Measurements from ENCODE around the gene NOS3.

DNA sequence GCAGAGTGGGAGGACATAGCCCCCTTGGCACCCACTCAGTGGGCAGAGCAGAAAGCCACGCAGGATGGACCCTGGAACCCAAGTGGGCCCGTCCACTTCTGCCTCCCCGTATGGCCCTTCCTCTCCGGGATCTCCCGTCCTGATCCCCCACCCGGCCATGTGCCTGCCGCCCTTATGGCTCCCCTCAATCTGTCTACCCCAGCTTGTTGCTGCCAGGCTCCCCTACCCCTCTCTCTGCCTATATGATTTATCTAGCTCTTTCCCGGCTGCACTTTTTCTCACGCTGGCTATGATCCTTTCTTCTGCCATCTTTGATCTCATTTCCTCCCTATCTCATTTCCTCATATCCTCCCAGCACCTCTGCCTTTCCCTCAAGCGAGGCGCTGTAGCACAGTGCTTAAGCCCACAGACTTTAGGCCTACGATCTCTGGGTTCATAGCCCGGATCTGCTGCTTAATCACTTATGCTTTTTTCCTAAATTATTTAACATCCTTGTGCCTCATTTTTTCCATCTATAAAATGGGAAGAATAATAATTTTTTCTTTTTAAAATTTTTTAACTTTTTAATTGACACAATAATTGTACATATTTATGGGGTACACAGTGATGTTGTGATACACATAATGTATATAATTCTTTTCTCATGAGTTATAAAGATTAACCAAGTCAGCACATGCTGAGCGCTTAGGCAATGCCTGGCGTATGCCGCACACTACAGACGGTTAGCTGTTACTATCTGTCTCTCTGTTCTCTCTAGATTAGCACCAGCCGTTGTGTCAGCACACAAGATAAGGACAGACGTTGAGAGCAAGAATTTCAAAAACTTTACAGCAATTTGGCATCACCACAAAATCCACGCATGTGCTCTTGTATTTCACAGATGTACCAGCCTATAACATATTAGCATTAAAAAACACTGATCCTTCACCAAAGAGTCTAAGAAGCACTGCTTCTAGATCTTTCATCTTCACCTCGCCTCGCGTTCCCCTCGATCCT is 30.8 kb upstream of the NOS3 start:
- TF ChIP-seq, protein P1, sequence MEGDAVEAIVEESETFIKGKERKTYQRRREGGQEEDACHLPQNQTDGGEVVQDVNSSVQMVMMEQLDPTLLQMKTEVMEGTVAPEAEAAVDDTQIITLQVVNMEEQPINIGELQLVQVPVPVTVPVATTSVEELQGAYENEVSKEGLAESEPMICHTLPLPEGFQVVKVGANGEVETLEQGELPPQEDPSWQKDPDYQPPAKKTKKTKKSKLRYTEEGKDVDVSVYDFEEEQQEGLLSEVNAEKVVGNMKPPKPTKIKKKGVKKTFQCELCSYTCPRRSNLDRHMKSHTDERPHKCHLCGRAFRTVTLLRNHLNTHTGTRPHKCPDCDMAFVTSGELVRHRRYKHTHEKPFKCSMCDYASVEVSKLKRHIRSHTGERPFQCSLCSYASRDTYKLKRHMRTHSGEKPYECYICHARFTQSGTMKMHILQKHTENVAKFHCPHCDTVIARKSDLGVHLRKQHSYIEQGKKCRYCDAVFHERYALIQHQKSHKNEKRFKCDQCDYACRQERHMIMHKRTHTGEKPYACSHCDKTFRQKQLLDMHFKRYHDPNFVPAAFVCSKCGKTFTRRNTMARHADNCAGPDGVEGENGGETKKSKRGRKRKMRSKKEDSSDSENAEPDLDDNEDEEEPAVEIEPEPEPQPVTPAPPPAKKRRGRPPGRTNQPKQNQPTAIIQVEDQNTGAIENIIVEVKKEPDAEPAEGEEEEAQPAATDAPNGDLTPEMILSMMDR (IDR thresholded peaks at IDR 0.05 in 4 of 5, conservative IDR thresholded peaks at IDR 0.05 in 1 of 5): no peak
- no peak for TF ChIP-seq POLR2A (IDR thresholded peaks at IDR 0.05)
